ENCODE data around the gene CREB1.

Gene CREB1

DNA sequence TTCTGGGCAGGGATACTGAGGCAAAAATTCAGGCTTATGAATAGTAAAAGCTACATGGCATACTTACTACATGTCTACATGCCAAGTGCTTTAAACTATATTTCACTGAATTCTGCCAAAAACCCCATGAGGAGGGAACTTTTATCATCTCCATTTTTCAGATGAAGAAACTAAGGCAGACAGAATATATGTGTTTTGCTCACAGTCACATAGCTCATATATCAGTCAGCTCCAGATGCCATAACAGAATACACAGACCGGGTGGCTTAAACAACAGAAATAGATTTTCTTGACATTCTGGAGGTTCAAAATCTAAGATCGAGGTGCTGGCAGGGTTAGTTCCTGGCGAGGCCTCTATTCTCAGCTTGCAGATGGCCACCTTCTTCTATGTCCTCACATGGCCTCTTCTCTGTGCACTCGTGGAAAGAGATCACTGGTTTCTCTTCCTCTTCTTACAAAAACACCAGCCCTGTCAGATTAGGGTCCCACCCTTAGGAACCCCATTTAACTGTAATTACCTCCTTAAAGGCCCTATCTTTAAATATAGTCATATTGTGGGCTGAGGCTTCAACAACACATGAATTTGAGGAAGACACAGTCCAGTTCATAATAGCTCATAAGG, 27.1 kb upstream of the CREB1 start:
- TF ChIP-seq, protein P1, sequence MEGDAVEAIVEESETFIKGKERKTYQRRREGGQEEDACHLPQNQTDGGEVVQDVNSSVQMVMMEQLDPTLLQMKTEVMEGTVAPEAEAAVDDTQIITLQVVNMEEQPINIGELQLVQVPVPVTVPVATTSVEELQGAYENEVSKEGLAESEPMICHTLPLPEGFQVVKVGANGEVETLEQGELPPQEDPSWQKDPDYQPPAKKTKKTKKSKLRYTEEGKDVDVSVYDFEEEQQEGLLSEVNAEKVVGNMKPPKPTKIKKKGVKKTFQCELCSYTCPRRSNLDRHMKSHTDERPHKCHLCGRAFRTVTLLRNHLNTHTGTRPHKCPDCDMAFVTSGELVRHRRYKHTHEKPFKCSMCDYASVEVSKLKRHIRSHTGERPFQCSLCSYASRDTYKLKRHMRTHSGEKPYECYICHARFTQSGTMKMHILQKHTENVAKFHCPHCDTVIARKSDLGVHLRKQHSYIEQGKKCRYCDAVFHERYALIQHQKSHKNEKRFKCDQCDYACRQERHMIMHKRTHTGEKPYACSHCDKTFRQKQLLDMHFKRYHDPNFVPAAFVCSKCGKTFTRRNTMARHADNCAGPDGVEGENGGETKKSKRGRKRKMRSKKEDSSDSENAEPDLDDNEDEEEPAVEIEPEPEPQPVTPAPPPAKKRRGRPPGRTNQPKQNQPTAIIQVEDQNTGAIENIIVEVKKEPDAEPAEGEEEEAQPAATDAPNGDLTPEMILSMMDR (IDR thresholded peaks at IDR 0.05; ENCODE audit: borderline replicate concordance, insufficient read depth, low read depth, low read length): no peak
- no peak overlapping the region for H3K4me3 ChIP-seq (ENCODE audit: low read depth, low read length)

DNA sequence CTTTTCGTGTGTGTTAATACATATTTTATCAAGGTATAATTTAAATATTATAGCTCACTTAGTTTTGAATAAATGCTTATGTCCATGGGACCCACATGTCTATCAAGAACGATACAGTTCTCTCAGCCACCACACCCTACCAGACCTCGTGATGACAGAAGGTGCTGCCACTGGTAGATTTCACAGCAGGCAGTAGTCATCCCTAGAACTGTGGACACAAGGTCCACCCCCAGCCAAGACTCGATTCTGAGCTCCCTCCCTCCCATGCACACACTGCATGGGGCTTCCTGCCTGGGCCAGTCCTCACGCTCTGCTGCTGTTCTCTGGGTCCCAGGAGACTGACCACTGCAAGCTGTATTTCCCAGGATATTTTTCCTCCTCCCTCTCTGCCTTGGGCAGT, 26.5 kb upstream of the CREB1 start:
- TF ChIP-seq, protein P1 (IDR thresholded peaks at IDR 0.05; ENCODE audit: borderline replicate concordance, insufficient read depth, low read depth, low read length): no peak
- H3K4me3 ChIP-seq (ENCODE audit: low read depth, low read length): no peak overlapping the region

DNA sequence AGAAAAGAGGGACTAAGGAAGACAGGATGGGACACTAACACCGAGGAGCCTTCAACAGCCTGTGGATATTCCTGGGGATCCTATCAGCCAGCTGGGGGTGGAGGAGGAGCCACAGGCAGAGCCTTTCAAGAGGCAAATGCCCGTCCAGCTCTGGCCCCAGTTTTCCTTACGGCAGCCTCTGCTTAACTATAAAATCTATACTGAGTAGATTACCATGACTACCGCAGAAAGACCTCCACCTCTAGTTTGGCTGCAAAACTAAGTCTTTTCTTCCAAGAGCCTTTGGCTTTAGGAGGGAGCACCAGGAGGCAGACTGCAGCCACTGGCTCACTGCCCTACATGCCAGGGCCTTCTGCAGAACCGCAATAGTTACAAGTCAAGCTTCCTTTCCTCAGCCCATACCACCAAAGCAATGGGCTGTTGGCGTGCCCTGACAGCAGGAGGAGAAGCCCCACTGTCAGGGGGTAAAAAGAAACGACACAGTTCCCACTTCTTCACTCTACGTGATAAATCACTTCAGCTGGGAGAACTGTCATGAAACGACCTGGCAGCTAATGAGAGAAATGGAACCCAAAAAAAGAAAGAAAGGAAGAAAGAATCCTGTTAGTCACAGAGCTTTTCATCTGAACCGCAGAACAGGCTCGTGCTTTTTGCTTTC, 25.1 kb upstream of the CREB1 start:
- TF ChIP-seq, protein P1 (IDR thresholded peaks at IDR 0.05; ENCODE audit: borderline replicate concordance, insufficient read depth, low read depth, low read length): no peak
- no peak overlapping the region for H3K4me3 ChIP-seq (ENCODE audit: low read depth, low read length)

DNA sequence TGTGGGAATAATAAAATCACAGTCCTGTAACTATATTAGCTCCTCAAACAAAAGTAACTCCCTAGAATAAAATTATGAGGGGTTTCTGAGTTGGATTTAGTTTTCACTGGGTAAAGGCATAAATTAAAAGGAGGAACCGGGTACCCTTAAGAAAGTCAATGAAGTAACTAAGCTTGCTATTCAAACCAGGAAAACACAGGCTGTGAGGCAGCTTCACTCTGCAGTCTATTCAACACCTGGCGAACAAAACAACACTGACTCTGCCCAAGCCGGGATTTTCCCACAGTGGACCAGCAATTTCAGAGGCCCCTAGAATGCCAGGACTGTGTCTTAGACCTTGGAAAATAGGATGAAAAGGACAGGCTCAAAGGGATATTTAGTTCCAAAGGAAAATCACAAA, 24.6 kb upstream of the CREB1 start:
- TF ChIP-seq, protein P1 (IDR thresholded peaks at IDR 0.05; ENCODE audit: borderline replicate concordance, insufficient read depth, low read depth, low read length): no peak
- no peak overlapping the region for H3K4me3 ChIP-seq (ENCODE audit: low read depth, low read length)

DNA sequence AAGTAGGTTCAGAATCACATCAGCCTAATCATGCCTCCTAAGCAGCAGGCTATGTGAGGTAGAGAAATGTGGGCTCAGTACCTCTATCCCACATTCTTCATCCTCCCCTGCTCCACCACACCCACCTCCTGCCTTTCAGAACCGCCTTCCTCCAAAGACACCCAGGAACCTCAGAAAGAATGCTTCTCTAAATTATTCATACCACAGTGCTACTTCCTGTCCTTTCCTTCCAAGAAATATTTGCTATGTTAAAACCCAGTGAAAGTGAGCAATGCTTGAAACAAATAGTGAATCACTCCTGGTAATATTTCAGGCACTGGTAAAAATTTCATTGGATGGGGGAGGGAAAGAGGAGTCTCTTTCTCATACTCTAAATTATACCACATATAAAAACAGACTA, 24.0 kb upstream of the CREB1 start:
- TF ChIP-seq, protein P1 (IDR thresholded peaks at IDR 0.05; ENCODE audit: borderline replicate concordance, insufficient read depth, low read depth, low read length): no peak
- no peak overlapping the region for H3K4me3 ChIP-seq (ENCODE audit: low read depth, low read length)

DNA sequence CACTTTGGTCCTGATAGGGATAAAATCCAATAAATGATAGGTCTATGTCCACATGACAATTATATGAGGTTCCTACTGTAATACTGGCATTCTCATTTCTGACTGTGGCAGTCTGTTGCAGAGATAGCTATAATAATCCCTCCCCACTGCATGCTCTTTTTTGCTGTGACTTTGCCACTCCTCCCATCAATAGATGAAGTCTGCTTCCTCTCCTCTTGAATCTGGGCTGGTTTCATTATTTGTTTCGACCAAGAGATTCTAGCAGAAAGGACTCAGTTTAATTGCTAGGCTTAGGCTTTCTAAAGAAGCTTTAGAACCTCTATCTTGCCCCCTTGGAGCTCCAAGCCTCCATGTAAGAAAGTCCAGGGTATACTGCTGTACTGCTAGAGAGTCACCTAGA, 23.3 kb upstream of the CREB1 start:
- TF ChIP-seq, protein P1 (IDR thresholded peaks at IDR 0.05; ENCODE audit: borderline replicate concordance, insufficient read depth, low read depth, low read length): no peak
- H3K4me3 ChIP-seq (ENCODE audit: low read depth, low read length): no peak overlapping the region

DNA sequence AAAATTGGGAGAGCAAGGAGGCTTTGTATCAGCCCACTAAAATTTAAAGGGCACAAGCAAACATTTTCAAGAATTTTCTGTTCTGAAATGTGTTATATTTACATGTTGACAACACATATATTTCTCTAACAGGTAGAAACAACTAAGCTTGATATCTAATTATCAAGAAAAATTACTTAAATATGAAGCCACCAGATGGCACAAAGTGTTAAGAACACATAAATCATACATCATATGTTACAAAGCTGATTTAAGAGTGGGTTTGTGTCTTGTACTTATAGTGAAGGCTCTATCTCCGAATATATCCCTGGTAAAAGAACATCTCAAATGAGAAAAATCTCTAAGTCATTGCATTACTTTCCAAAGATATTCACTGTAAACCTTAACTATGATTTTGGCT, 19.6 kb upstream of the CREB1 start:
- no peak overlapping the region for H3K4me3 ChIP-seq (ENCODE audit: low read depth, low read length)
- TF ChIP-seq, protein P1 (IDR thresholded peaks at IDR 0.05; ENCODE audit: borderline replicate concordance, insufficient read depth, low read depth, low read length): no peak

All from GM12875 (cell line).